ENCODE results near the gene EMD. TPM values are rescaled to one million over a fixed set of nuclear protein-coding genes. Genes with fewer than 3 reads are reported as not detected.

The EMD gene
- total and polyA plus RNA-seq, 10 of the 15 experiments (the other 5 are each of a cell fraction or from before 2014, with no cell fraction given), result 0.76 to 100 (median 43.2) TPM

DNA sequence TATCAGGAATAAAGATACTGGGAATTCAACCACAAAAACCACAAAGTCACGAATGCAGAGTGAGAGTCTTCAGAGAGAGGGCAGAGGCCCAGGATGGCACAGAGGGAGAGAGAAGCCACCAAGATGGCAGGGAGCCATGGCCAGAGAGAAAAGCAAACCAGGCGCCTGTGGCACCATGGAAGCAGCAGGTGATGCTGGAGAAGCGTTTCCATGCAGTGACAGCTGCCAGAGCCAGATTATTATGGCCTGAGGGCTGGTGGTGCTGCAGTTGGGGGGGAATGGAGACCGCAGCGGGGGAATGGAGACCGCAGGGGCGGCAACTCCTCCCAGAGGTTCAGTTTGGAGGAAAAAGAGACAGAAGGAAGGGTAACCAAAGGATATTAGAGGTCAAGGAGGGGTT, 38.1 kb downstream of the EMD start:
- Histone ChIP-seq H3K9me3 (replicated peaks; ENCODE audit: control insufficient read depth, insufficient read depth, low read length) (no peaks in the 10 kb centered on the region; the same call in 2 of the 3 replicates), H4K20me1 (ENCODE audit: control insufficient read depth, insufficient read depth) (no peaks in the 10 kb centered on the region), H3K27ac (ENCODE audit: control insufficient read depth, insufficient read depth) (no peak overlapping the region), H3K79me2 (ENCODE audit: control insufficient read depth, insufficient read depth, low read length) (peaks cover 5% of the 10 kb centered on the region), H3K9ac (ENCODE audit: control insufficient read depth, insufficient read depth, low read length) (no peak overlapping the region), H3K4me2 (ENCODE audit: control insufficient read depth, insufficient read depth) (no peak overlapping the region), H3K4me1 (ENCODE audit: control insufficient read depth, insufficient read depth, low read length) (no peaks in the 10 kb centered on the region), H3K27me3 (replicated peaks in 1 of 2; ENCODE audit: control insufficient read depth in 2 of 2, insufficient read depth in 2 of 2, low read length in 1 of 2) (no peaks in the 10 kb centered on the region), H3K36me3 (ENCODE audit: control insufficient read depth in 2 of 2, insufficient read depth in 2 of 2, low read length in 1 of 2) (no peaks in the 10 kb centered on the region), H2AFZ (ENCODE audit: control insufficient read depth, low read depth, low read length) (no peak overlapping the region), H3K4me3 (no peak overlapping the region)
- no peak for FAIRE-seq
- intact Hi-C loops (cut with micrococcal nuclease; ENCODE audit: unreplicated experiment) (no loop called here), in situ Hi-C loops (cut with MboI) (no loop called here)
- RAD21 ChIA-PET (ENCODE audit: unreplicated experiment), result no interaction called here
- CTCF ChIA-PET, result no interaction called here
- no peak for DNase-seq (ENCODE audit: low read depth, low spot score)
- no TSS peak for BruUV-seq (replicated peaks)
- SMC1A ChIA-PET (ENCODE audit: uncharacterized antibody, unreplicated experiment), result no interaction called here
- no peak for TF ChIP-seq CREB1 (IDR thresholded peaks at IDR 0.05; ENCODE audit: low read depth)
- TF ChIP-seq TBL1XR1 (IDR thresholded peaks at IDR 0.05; ENCODE audit: low read depth, low read length), result no peak
- no peak for TF ChIP-seq KAT2A (conservative IDR thresholded peaks at IDR 0.05; ENCODE audit: control insufficient read depth, low read depth, low read length)
- no peak for TF ChIP-seq RUNX3 (IDR thresholded peaks at IDR 0.05; ENCODE audit: low read length)
- TF ChIP-seq ZBED1 (IDR thresholded peaks at IDR 0.05; ENCODE audit: borderline replicate concordance), result no peak
- no peak for TF ChIP-seq NBN (IDR thresholded peaks at IDR 0.05)
- TF ChIP-seq HDAC6 (IDR thresholded peaks at IDR 0.05; ENCODE audit: unreplicated experiment), result no peak
- TF ChIP-seq CBFB (IDR thresholded peaks at IDR 0.05; ENCODE audit: low read depth), result no peak
- TF ChIP-seq, protein P1, sequence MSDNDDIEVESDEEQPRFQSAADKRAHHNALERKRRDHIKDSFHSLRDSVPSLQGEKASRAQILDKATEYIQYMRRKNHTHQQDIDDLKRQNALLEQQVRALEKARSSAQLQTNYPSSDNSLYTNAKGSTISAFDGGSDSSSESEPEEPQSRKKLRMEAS (IDR thresholded peaks at IDR 0.05; ENCODE audit: low read depth, low read length), result no peak
- no peak for TF ChIP-seq MTA2 (IDR thresholded peaks at IDR 0.05; ENCODE audit: low read depth)
- TF ChIP-seq, protein P2, sequence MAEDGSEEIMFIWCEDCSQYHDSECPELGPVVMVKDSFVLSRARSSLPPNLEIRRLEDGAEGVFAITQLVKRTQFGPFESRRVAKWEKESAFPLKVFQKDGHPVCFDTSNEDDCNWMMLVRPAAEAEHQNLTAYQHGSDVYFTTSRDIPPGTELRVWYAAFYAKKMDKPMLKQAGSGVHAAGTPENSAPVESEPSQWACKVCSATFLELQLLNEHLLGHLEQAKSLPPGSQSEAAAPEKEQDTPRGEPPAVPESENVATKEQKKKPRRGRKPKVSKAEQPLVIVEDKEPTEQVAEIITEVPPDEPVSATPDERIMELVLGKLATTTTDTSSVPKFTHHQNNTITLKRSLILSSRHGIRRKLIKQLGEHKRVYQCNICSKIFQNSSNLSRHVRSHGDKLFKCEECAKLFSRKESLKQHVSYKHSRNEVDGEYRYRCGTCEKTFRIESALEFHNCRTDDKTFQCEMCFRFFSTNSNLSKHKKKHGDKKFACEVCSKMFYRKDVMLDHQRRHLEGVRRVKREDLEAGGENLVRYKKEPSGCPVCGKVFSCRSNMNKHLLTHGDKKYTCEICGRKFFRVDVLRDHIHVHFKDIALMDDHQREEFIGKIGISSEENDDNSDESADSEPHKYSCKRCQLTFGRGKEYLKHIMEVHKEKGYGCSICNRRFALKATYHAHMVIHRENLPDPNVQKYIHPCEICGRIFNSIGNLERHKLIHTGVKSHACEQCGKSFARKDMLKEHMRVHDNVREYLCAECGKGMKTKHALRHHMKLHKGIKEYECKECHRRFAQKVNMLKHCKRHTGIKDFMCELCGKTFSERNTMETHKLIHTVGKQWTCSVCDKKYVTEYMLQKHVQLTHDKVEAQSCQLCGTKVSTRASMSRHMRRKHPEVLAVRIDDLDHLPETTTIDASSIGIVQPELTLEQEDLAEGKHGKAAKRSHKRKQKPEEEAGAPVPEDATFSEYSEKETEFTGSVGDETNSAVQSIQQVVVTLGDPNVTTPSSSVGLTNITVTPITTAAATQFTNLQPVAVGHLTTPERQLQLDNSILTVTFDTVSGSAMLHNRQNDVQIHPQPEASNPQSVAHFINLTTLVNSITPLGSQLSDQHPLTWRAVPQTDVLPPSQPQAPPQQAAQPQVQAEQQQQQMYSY (CRISPR knock-in tag; IDR thresholded peaks at IDR 0.05), result no peak
- no peak for TF ChIP-seq ZSCAN29 (IDR thresholded peaks at IDR 0.05)
- no peak for TF ChIP-seq PML (IDR thresholded peaks at IDR 0.05; ENCODE audit: low read length)
- 53% methylated on average over 7 of the region's 7 CpGs for WGBS (ENCODE audit: insufficient coverage, insufficient replicate concordance, low lambda C conversion rate, missing lambda C conversion rate)
- POLR2A ChIA-PET, result no interaction called here
- ATAC-seq, result no peak
